ENCODE data around the gene KRT86.

DNA sequence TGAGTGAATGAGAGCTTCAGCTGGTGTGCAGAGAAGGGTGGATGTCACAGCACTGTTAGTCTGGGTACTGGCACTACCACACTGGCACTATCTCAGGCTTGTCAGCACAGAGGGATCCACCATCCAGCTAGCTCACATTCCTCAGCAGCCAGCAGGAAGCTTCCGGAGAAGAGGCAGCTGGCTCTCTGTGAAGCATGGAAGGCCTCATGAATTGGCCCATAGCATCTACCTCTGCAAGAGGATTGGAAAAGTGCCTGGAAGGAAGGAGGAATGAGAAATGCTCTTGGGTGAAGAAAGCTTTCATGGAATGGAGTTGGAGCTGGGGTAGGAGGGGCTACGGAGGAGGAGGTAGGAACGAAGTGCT, 36.8 kb downstream of the KRT86 start:
- TF ChIP-seq POLR2A (IDR thresholded peaks at IDR 0.05; ENCODE audit: extremely low read depth, insufficient read length) (no peak), CTCF (IDR thresholded peaks at IDR 0.05; ENCODE audit: low read depth, low read length) (no peak), MYC (IDR thresholded peaks at IDR 0.05; ENCODE audit: low read depth, low read length) (no peak)

Data from NB4 (cell line).